ENCODE data around the gene RADIL. TPM values are rescaled to one million over a fixed set of nuclear protein-coding genes. Genes with fewer than 3 reads are reported as not detected.

The RADIL gene
- total RNA-seq, 1 donor from 2014 or later: 2.1 TPM

- TF ChIP-seq CTCF (IDR thresholded peaks at IDR 0.05): no peak
- Mint-ChIP-seq H3K27me3 (ENCODE audit: unreplicated experiment) (no peaks in the 10 kb centered on the region), H3K4me3 (ENCODE audit: unreplicated experiment) (no peak overlapping the region), H3K4me1 (ENCODE audit: unreplicated experiment) (peaks cover 5% of the 10 kb centered on the region), H3K36me3 (ENCODE audit: unreplicated experiment) (no peaks in the 10 kb centered on the region), H3K9me3 (ENCODE audit: unreplicated experiment) (no peaks in the 10 kb centered on the region), H3K27ac (ENCODE audit: unreplicated experiment) (no peak overlapping the region)
- DNase-seq (ENCODE audit: extremely low spot score, unreplicated experiment): no peak
Measured at GRCh38 chr7:4842319-4843064, 41.0 kb downstream of the RADIL start.

GRCh38 chr7:4841836-4842235 lies 41.7 kb downstream of the RADIL start:
- no peak for TF ChIP-seq CTCF (IDR thresholded peaks at IDR 0.05)
- Mint-ChIP-seq H3K27ac (ENCODE audit: unreplicated experiment) (no peak overlapping the region), H3K27me3 (ENCODE audit: unreplicated experiment) (no peaks in the 10 kb centered on the region), H3K4me3 (ENCODE audit: unreplicated experiment) (no peak overlapping the region), H3K36me3 (ENCODE audit: unreplicated experiment) (no peaks in the 10 kb centered on the region), H3K4me1 (ENCODE audit: unreplicated experiment) (peaks cover 6% of the 10 kb centered on the region), H3K9me3 (ENCODE audit: unreplicated experiment) (no peaks in the 10 kb centered on the region)
- no peak for DNase-seq (ENCODE audit: extremely low spot score, unreplicated experiment)

- TF ChIP-seq CTCF (IDR thresholded peaks at IDR 0.05): no peak
- H3K27me3 Mint-ChIP-seq (ENCODE audit: unreplicated experiment): no peaks in the 10 kb centered on the region
- H3K4me3 Mint-ChIP-seq (ENCODE audit: unreplicated experiment): no peak overlapping the region
- no peaks in the 10 kb centered on the region for H3K9me3 Mint-ChIP-seq (ENCODE audit: unreplicated experiment)
- H3K27ac Mint-ChIP-seq (ENCODE audit: unreplicated experiment): no peak overlapping the region
- no peaks in the 10 kb centered on the region for H3K36me3 Mint-ChIP-seq (ENCODE audit: unreplicated experiment)
- DNase-seq (ENCODE audit: extremely low spot score, unreplicated experiment): no peak
- peaks cover 6% of the 10 kb centered on the region for H3K4me1 Mint-ChIP-seq (ENCODE audit: unreplicated experiment)
Measured at GRCh38 chr7:4841007-4841784, 42.3 kb downstream of the RADIL start.

GRCh38 chr7:4840079-4840501 lies 43.4 kb downstream of the RADIL start:
- no peak for TF ChIP-seq CTCF (IDR thresholded peaks at IDR 0.05)
- peaks cover 6% of the 10 kb centered on the region for H3K4me1 Mint-ChIP-seq (ENCODE audit: unreplicated experiment)
- no peaks in the 10 kb centered on the region for H3K36me3 Mint-ChIP-seq (ENCODE audit: unreplicated experiment)
- no peak overlapping the region for H3K27ac Mint-ChIP-seq (ENCODE audit: unreplicated experiment)
- H3K27me3 Mint-ChIP-seq (ENCODE audit: unreplicated experiment): no peaks in the 10 kb centered on the region
- H3K9me3 Mint-ChIP-seq (ENCODE audit: unreplicated experiment): no peaks in the 10 kb centered on the region
- DNase-seq (ENCODE audit: extremely low spot score, unreplicated experiment): no peak
- H3K4me3 Mint-ChIP-seq (ENCODE audit: unreplicated experiment): no peak overlapping the region

- DNase-seq (ENCODE audit: extremely low spot score, unreplicated experiment): no peak
- no peak for TF ChIP-seq CTCF (IDR thresholded peaks at IDR 0.05)
- Mint-ChIP-seq H3K27me3 (ENCODE audit: unreplicated experiment) (no peaks in the 10 kb centered on the region), H3K9me3 (ENCODE audit: unreplicated experiment) (no peaks in the 10 kb centered on the region), H3K36me3 (ENCODE audit: unreplicated experiment) (no peaks in the 10 kb centered on the region), H3K4me3 (ENCODE audit: unreplicated experiment) (no peak overlapping the region), H3K4me1 (ENCODE audit: unreplicated experiment) (peaks cover 6% of the 10 kb centered on the region), H3K27ac (ENCODE audit: unreplicated experiment) (no peak overlapping the region)
Measured at GRCh38 chr7:4838626-4839334, 44.7 kb downstream of the RADIL start.

All from osteocyte (in vitro differentiated cells).